ENCODE results near the gene INA. TPM values are rescaled to one million over a fixed set of nuclear protein-coding genes. Genes with fewer than 3 reads are reported as not detected.

INA gene
- total RNA-seq, 1 experiment from 2014 or later = 14.0 TPM

DNA sequence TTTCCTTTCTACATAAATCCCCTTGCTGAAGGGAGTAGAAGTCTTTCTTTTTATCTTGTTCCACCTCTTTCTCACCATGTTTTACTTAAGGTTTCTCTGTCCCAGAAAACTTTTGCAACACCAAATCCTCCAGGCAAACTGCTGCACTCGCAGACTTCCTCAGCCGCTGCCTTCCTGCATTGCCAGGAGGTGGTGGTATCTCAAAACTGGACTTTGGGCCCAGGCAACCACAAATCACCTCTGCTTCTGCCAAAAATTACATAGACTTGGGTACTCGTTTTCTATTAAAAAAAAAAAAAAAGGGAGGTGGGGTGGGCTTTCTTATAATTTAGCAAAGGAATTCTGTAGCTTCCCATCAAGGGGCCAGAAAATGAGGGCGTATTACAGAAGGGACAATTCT, 14.7 kb downstream of the INA start:
- no peaks in the 10 kb centered on the region for H3K79me1 ChIP-seq (ENCODE audit: insufficient read depth, low read depth, low read length, poor library complexity, severe bottlenecking)
- H2AFZ ChIP-seq (ENCODE audit: low read length) = no peak overlapping the region
- no peaks in the 10 kb centered on the region for H3K4me1 Mint-ChIP-seq
- no peak overlapping the region for H4K8ac ChIP-seq (replicated peaks; ENCODE audit: insufficient read length, low read depth, low read length)
- H3K4ac ChIP-seq (ENCODE audit: low read depth, low read length) = no peak overlapping the region
- no peaks in the 10 kb centered on the region for H3K27me3 Mint-ChIP-seq (ENCODE audit: low read depth)
- no peak overlapping the region for H4K91ac ChIP-seq (ENCODE audit: insufficient read length, low read depth, low read length)
- H3K4me2 ChIP-seq (ENCODE audit: insufficient read depth, insufficient read length, low read length) = no peak overlapping the region
- TF ChIP-seq, protein P1, sequence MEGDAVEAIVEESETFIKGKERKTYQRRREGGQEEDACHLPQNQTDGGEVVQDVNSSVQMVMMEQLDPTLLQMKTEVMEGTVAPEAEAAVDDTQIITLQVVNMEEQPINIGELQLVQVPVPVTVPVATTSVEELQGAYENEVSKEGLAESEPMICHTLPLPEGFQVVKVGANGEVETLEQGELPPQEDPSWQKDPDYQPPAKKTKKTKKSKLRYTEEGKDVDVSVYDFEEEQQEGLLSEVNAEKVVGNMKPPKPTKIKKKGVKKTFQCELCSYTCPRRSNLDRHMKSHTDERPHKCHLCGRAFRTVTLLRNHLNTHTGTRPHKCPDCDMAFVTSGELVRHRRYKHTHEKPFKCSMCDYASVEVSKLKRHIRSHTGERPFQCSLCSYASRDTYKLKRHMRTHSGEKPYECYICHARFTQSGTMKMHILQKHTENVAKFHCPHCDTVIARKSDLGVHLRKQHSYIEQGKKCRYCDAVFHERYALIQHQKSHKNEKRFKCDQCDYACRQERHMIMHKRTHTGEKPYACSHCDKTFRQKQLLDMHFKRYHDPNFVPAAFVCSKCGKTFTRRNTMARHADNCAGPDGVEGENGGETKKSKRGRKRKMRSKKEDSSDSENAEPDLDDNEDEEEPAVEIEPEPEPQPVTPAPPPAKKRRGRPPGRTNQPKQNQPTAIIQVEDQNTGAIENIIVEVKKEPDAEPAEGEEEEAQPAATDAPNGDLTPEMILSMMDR (conservative IDR thresholded peaks at IDR 0.05) = no peak
- no peaks in the 10 kb centered on the region for H3K23me2 ChIP-seq (ENCODE audit: insufficient read length, low read depth, low read length, poor library complexity, severe bottlenecking)
- no peak overlapping the region for H2AK5ac ChIP-seq (ENCODE audit: insufficient read length, low read length)
- H3K9me3 ChIP-seq (ENCODE audit: control insufficient read depth, low read depth, low read length) = no peaks in the 10 kb centered on the region
- H3K23ac ChIP-seq (ENCODE audit: insufficient read length, low read depth, low read length) = no peak overlapping the region
- H3K27me3 ChIP-seq (ENCODE audit: insufficient read depth, low read length) = no peaks in the 10 kb centered on the region
- H4K20me1 ChIP-seq (ENCODE audit: control insufficient read depth, insufficient read depth, insufficient read length) = no peaks in the 10 kb centered on the region
- H3K36me3 Mint-ChIP-seq (ENCODE audit: insufficient read depth in 1 of 3, low read depth in 3 of 3) = no peaks in the 10 kb centered on the region
- H3K56ac ChIP-seq (ENCODE audit: insufficient read length, low read depth, low read length) = no peak overlapping the region
- DNase-seq = no peak
- H2BK12ac ChIP-seq (ENCODE audit: insufficient read length, low read depth, low read length) = no peak overlapping the region
- H3K18ac ChIP-seq (ENCODE audit: insufficient read length, low read depth, low read length) = no peak overlapping the region
- H3K9ac ChIP-seq (ENCODE audit: extremely low read depth, insufficient read length, low read length) = no peak overlapping the region
- H3K4me1 ChIP-seq (ENCODE audit: insufficient read depth, low read length) = no peaks in the 10 kb centered on the region
- no peak overlapping the region for H4K5ac ChIP-seq (ENCODE audit: insufficient read length, low read depth, low read length)
- H3K4me3 Mint-ChIP-seq = no peak overlapping the region
- H3K9me3 Mint-ChIP-seq = no peaks in the 10 kb centered on the region
- H2BK20ac ChIP-seq (ENCODE audit: low read depth, low read length, poor library complexity, severe bottlenecking) = no peak overlapping the region
- no peak overlapping the region for H2BK5ac ChIP-seq (ENCODE audit: insufficient read length, low read length)
- no peak overlapping the region for H2BK15ac ChIP-seq (ENCODE audit: low read depth, low read length)
- H3K79me2 ChIP-seq (ENCODE audit: insufficient read depth, low read length) = no peaks in the 10 kb centered on the region
- no CpG with 5 or more reads among the region's 4 CpGs for WGBS (ENCODE audit: extremely low coverage, insufficient read length, low lambda C conversion rate)
- H3K27ac ChIP-seq (ENCODE audit: insufficient read length, low read depth, low read length) = no peak overlapping the region
- no peak overlapping the region for H3T11ph ChIP-seq (ENCODE audit: low read length)
- no peak overlapping the region for H2BK120ac ChIP-seq (ENCODE audit: low read depth, low read length, poor library complexity, severe bottlenecking)
- H3K27ac Mint-ChIP-seq = no peak overlapping the region
- no peak overlapping the region for H3K14ac ChIP-seq (ENCODE audit: insufficient read depth, low read length)
